ENCODE measurements around the gene SKOR1. TPM values are rescaled to one million over a fixed set of nuclear protein-coding genes. Genes with fewer than 3 reads are reported as not detected.

The SKOR1 gene
- total RNA-seq, 3 donors from 2014 or later (not counting 1 experiment from before 2014, with no cell fraction given), result 2.0 to 2.9 (median 2.1) TPM

GRCh38 chr15:67784090-67784781, 41.1 kb upstream of the SKOR1 start:
- Histone ChIP-seq H3K27me3 (ENCODE audit: control insufficient read depth, insufficient read depth, low read length) (no peaks in the 10 kb centered on the region), H3K4me3 (ENCODE audit: low read length) (no peak overlapping the region), H3K9me3 (ENCODE audit: control insufficient read depth, insufficient read depth, low read length) (no peaks in the 10 kb centered on the region), H3K36me3 (ENCODE audit: control insufficient read depth, insufficient read depth, low read length) (no peaks in the 10 kb centered on the region), H3K27ac (ENCODE audit: low read length) (peak overlapping the region; percentile 7), H3K4me1 (ENCODE audit: control insufficient read depth, insufficient read depth, low read length) (peaks cover 28% of the 10 kb centered on the region)
- Mint-ChIP-seq H3K27ac (peak overlapping the region; percentile 71 to 79), H3K27me3 (ENCODE audit: low read depth in 2 of 2) (no peaks in the 10 kb centered on the region), H3K36me3 (no peaks in the 10 kb centered on the region), H3K4me1 (peaks cover 28 to 29% of the 10 kb centered on the region in 2 donors), H3K9me3 (no peaks in the 10 kb centered on the region), H3K4me3 (peak overlapping the region; percentile 67)
- peak in 2 of 3 donors; percentile 51 to 60 for ATAC-seq
- intact Hi-C loops (cut with micrococcal nuclease), result no loop called here
- TF ChIP-seq CTCF (IDR thresholded peaks at IDR 0.05), result no peak
- peak in 1 of 2 donors; percentile 32 for DNase-seq
- WGBS (ENCODE audit: insufficient coverage), result 11% methylated on average over 2 of the region's 4 CpGs

- ATAC-seq, result no peak
- Mint-ChIP-seq H3K27ac (peak overlapping the region; percentile 71 to 79), H3K4me1 (peaks cover 28 to 29% of the 10 kb centered on the region in 2 donors), H3K27me3 (ENCODE audit: low read depth in 2 of 2) (no peaks in the 10 kb centered on the region), H3K4me3 (no peak overlapping the region), H3K36me3 (no peaks in the 10 kb centered on the region), H3K9me3 (no peaks in the 10 kb centered on the region)
- Histone ChIP-seq H3K27me3 (ENCODE audit: control insufficient read depth, insufficient read depth, low read length) (no peaks in the 10 kb centered on the region), H3K4me3 (ENCODE audit: low read length) (no peak overlapping the region), H3K9me3 (ENCODE audit: control insufficient read depth, insufficient read depth, low read length) (no peaks in the 10 kb centered on the region), H3K27ac (ENCODE audit: low read length) (peak overlapping the region; percentile 7), H3K4me1 (ENCODE audit: control insufficient read depth, insufficient read depth, low read length) (peaks cover 28% of the 10 kb centered on the region), H3K36me3 (ENCODE audit: control insufficient read depth, insufficient read depth, low read length) (no peaks in the 10 kb centered on the region)
- TF ChIP-seq CTCF (IDR thresholded peaks at IDR 0.05), result no peak
- intact Hi-C loops (cut with micrococcal nuclease), result no loop called here
- WGBS (ENCODE audit: insufficient coverage), result 66% methylated on average over 11 of the region's 12 CpGs
- DNase-seq, result peak in 1 of 2 donors; percentile 9
Observed at GRCh38 chr15:67784856-67785430, 40.4 kb upstream of the SKOR1 start.

- no peak overlapping the region for H3K27ac Mint-ChIP-seq
- 89% methylated on average over 4 of the region's 5 CpGs for WGBS (ENCODE audit: insufficient coverage)
- H3K36me3 Mint-ChIP-seq, result no peaks in the 10 kb centered on the region
- no peaks in the 10 kb centered on the region for H3K27me3 ChIP-seq (ENCODE audit: control insufficient read depth, insufficient read depth, low read length)
- no peaks in the 10 kb centered on the region for H3K36me3 ChIP-seq (ENCODE audit: control insufficient read depth, insufficient read depth, low read length)
- intact Hi-C loops (cut with micrococcal nuclease), result no loop called here
- DNase-seq (no peak), ATAC-seq (no peak)
- H3K27ac ChIP-seq (ENCODE audit: low read length), result no peak overlapping the region
- H3K9me3 Mint-ChIP-seq, result no peaks in the 10 kb centered on the region
- no peak for TF ChIP-seq CTCF (IDR thresholded peaks at IDR 0.05)
- H3K4me3 Mint-ChIP-seq, result no peak overlapping the region
- H3K9me3 ChIP-seq (ENCODE audit: control insufficient read depth, insufficient read depth, low read length), result no peaks in the 10 kb centered on the region
- peaks cover 28% of the 10 kb centered on the region for H3K4me1 ChIP-seq (ENCODE audit: control insufficient read depth, insufficient read depth, low read length)
- H3K4me3 ChIP-seq (ENCODE audit: low read length), result no peak overlapping the region
- peaks cover 28 to 32% of the 10 kb centered on the region in 2 donors for H3K4me1 Mint-ChIP-seq
- H3K27me3 Mint-ChIP-seq (ENCODE audit: low read depth in 2 of 2), result no peaks in the 10 kb centered on the region
Observed at GRCh38 chr15:67785431-67785830, 39.9 kb upstream of the SKOR1 start.
